HG02678 (cell line): ENCODE data around the gene CNR2.
"Not testable (repeated sequence)": the region's sequence is repeated elsewhere in the genome, so short reads cannot be mapped to it uniquely, and the experiment has no call there.

Source experiments
- ATAC-seq: cut with Tn5 transposase; IDR thresholded peaks from one replicate; pipeline ENCODE4 v1.9.1; 2021; ENCODE audit warnings: mild to moderate bottlenecking, moderate library complexity; ENCODE audit not compliant: unreplicated experiment

The CNR2 gene

GRCh38 chr1:23838401-23838866, 74.7 kb downstream of the CNR2 start:
- ATAC-seq, result peak; percentile 41

GRCh38 chr1:23837908-23838307, 75.3 kb downstream of the CNR2 start:
- no peak for ATAC-seq

- ATAC-seq, result no peak
These were observed 77.1 kb downstream of the CNR2 start for GRCh38 chr1:23836037-23836436.

GRCh38 chr1:23834156-23834555, 79.0 kb downstream of the CNR2 start:
- not testable (repeated sequence) for ATAC-seq

- no peak for ATAC-seq
These were observed 85.4 kb downstream of the CNR2 start for GRCh38 chr1:23827717-23828116.

GRCh38 chr1:23826590-23826989, 86.6 kb downstream of the CNR2 start:
- ATAC-seq, result not testable (repeated sequence)

- ATAC-seq, result no peak
These were observed 87.2 kb downstream of the CNR2 start for GRCh38 chr1:23825762-23826522.

- ATAC-seq, result peak; percentile 86
These were observed 87.9 kb downstream of the CNR2 start, which contains the start of gene HMGCL for GRCh38 chr1:23825076-23825761. Gene HMGCL (minus strand): TSS chr1:23825429. CDS start chr1:23825415, 14 bp downstream.

- ATAC-seq, result no peak
These were observed 88.5 kb downstream of the CNR2 start for GRCh38 chr1:23824711-23825075.

- no peak for ATAC-seq
These were observed 89.4 kb downstream of the CNR2 start for GRCh38 chr1:23823767-23824166.
